Peyer's patch (tissue), 4 donors: ENCODE measurements around the gene WDSUB1. TPM values are rescaled to one million over a fixed set of nuclear protein-coding genes. Genes with fewer than 3 reads are reported as not detected.

Source experiments
- DNase-seq, 3 donors: peaks; one replicate each; pipeline ENCODE4 v3.0.0-alpha.2; 2017 to 2019
- H3K27ac ChIP-seq, 4 donors: fragments of 200-600 bp; sonication (generic); one replicate each; pipeline ENCODE4 v1.5.1; 2016 to 2019
- H3K27me3 ChIP-seq, 2 donors: fragments of 200-600 bp; sonication (generic); one replicate each; pipeline ENCODE4 v1.5.1; 2019
- H3K36me3 ChIP-seq, 3 donors: fragments of 200-600 bp; sonication (generic); one replicate each; pipeline ENCODE4 v1.5.1; 2016 to 2019
- H3K4me1 ChIP-seq, 4 donors: fragments of 200-600 bp; sonication (generic); one replicate each; pipeline ENCODE4 v1.5.1; 2016 to 2019
- H3K4me3 ChIP-seq, 4 donors: fragments of 200-600 bp; sonication (generic); 1 replicate in 3 of 4; 2 replicates in 1 of 4; pipeline ENCODE4 v1.5.1; 2016 to 2019; ENCODE audit warnings: mild to moderate bottlenecking in 1 of 4
- H3K9me3 ChIP-seq, 4 donors: fragments of 200-600 bp; sonication (generic); one replicate each; pipeline ENCODE4 v1.5.1; 2016 to 2019; ENCODE audit warnings: mild to moderate bottlenecking in 1 of 4
- POLR2A ChIP-seq, 2 donors: fragments of 450-650 bp; IDR thresholded peaks; one replicate each; pipeline ENCODE4 v1.5.1; 2017; ENCODE audit warnings: antibody characterized with exemption in 2 of 2, mild to moderate bottlenecking in 2 of 2, moderate library complexity in 2 of 2
- total RNA-seq, 4 donors: library from RNA; depleted of rRNA; stranded (reverse); fragments of >200 nt; gene quantifications; one replicate each; pipeline ENCODE4 v1.1.0, GENCODE V29; 2016
- TF ChIP-seq, protein P1 (sequence below), 6 experiments: fragments of 450-650 bp in 4 of 6; fragments of 200-600 bp in 2 of 6; sonication (generic) in 1 of 6; IDR thresholded peaks; one replicate each; pipeline ENCODE4 v1.5.1; 2017 to 2019; ENCODE audit warnings: antibody characterized with exemption in 6 of 6, mild to moderate bottlenecking in 3 of 6, moderate library complexity in 1 of 6

The WDSUB1 gene
- total RNA-seq, 4 donors from 2014 or later: 4.0 to 9.9 (median 8.4) TPM

DNA sequence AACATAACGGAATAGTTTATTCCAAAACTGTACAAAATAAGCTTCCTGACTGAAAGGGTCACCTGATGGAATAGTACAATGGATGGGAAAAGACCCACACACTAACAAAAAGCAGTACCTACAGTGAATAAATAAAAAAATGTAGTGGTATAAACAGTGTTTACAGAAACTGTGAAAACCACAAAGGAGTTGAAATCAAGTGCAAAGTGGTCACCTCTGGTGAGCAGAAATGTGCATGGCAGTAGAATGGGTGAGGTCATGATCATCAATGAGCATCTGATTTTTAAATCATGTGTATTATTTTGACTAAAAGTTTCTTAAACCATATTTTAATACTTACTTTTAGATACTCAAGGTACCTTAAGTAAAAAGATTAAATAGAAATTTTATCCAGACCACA is 11.4 kb downstream of the WDSUB1 start:
- DNase-seq: no peak
- Histone ChIP-seq H3K4me1 (no peaks in the 10 kb centered on the region), H3K36me3 (peaks cover 0 to 17% (median 0%) of the 10 kb centered on the region in 3 donors), H3K27ac (no peak overlapping the region), H3K27me3 (no peaks in the 10 kb centered on the region), H3K9me3 (no peaks in the 10 kb centered on the region), H3K4me3 (no peak overlapping the region)
- no peak for TF ChIP-seq POLR2A (IDR thresholded peaks at IDR 0.05)
- TF ChIP-seq, protein P1, sequence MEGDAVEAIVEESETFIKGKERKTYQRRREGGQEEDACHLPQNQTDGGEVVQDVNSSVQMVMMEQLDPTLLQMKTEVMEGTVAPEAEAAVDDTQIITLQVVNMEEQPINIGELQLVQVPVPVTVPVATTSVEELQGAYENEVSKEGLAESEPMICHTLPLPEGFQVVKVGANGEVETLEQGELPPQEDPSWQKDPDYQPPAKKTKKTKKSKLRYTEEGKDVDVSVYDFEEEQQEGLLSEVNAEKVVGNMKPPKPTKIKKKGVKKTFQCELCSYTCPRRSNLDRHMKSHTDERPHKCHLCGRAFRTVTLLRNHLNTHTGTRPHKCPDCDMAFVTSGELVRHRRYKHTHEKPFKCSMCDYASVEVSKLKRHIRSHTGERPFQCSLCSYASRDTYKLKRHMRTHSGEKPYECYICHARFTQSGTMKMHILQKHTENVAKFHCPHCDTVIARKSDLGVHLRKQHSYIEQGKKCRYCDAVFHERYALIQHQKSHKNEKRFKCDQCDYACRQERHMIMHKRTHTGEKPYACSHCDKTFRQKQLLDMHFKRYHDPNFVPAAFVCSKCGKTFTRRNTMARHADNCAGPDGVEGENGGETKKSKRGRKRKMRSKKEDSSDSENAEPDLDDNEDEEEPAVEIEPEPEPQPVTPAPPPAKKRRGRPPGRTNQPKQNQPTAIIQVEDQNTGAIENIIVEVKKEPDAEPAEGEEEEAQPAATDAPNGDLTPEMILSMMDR (IDR thresholded peaks at IDR 0.05): no peak

DNA sequence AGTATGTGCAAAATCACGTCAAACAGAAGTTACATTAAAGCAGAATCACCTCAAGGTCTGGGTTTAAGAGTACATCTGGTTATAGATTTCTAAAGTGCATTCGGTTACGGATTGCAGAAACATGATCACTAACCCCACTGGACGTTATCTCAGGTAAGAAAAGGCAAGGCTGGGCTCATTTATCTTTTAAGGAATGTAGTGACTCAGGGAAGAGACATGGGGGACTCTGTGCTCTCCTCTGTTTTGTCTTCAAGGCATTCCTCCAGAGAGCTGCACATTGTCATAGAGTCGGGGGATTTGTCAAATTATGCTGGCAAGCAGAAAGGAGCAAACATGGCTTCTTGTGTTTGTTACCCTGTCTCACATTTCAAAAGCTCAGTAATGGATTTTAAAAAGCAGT is 14.3 kb downstream of the WDSUB1 start:
- Histone ChIP-seq H3K27me3 (no peaks in the 10 kb centered on the region), H3K9me3 (no peaks in the 10 kb centered on the region), H3K4me3 (no peak overlapping the region), H3K27ac (no peak overlapping the region), H3K4me1 (no peaks in the 10 kb centered on the region), H3K36me3 (peaks cover 0 to 11% (median 0%) of the 10 kb centered on the region in 3 donors)
- no peak for TF ChIP-seq POLR2A (IDR thresholded peaks at IDR 0.05)
- TF ChIP-seq, protein P1 (IDR thresholded peaks at IDR 0.05): no peak
- no peak for DNase-seq

DNA sequence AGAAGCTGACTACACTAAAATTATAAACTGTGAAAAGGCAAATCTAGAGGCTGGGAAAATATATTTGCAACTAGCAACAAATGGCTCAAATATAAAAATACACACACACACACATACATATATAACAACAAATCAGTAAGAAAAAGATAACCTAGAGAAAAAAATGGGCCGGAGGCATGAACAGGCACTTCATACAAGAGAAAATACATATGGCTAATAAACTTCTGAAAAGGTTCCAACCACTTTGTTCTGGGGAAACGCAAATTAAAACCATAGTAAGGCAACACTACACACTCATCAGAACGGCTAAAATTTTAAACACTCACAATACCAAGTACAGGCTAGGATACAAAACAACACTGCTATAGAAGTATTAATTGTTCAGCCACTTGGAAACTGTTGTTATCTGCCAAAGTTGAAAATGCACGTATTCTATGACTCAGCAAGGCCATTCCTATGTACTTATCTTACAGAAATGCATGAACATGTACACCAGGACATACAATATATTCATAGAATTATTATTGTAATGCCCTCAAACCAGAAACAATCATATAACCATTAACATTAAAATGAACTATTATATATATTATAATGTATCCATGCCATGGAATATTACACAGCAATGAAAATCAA is 15.6 kb downstream of the WDSUB1 start:
- DNase-seq: no peak
- Histone ChIP-seq H3K27ac (no peak overlapping the region), H3K4me3 (no peak overlapping the region), H3K36me3 (peaks cover 0 to 11% (median 0%) of the 10 kb centered on the region in 3 donors), H3K4me1 (no peaks in the 10 kb centered on the region), H3K27me3 (no peaks in the 10 kb centered on the region), H3K9me3 (no peaks in the 10 kb centered on the region)
- TF ChIP-seq, protein P1 (IDR thresholded peaks at IDR 0.05): no peak
- no peak for TF ChIP-seq POLR2A (IDR thresholded peaks at IDR 0.05)

DNA sequence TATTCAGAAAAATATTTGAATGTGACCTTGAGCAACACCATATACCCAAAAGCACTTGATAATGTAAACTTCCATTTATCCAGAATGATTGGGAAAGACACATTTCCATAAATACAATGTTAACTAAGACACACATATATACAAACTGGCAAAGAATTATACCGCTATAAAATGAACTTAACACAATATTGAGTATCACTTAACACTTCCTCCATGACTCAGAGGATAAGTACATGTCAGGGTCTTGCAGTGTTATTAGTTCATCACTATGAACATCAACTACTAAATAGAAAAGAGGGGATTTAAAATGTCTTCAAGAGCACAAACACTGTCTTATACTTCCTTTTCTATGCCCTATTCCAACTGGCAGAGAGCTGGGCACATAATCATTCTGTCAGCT is 18.6 kb downstream of the WDSUB1 start:
- DNase-seq: no peak
- H3K4me3 ChIP-seq: no peak overlapping the region
- TF ChIP-seq POLR2A (IDR thresholded peaks at IDR 0.05): no peak
- TF ChIP-seq, protein P1 (IDR thresholded peaks at IDR 0.05): no peak
- no peaks in the 10 kb centered on the region for H3K9me3 ChIP-seq
- H3K27ac ChIP-seq: no peak overlapping the region
- H3K4me1 ChIP-seq: no peaks in the 10 kb centered on the region
- H3K27me3 ChIP-seq: no peaks in the 10 kb centered on the region
- peaks cover 0 to 16% (median 0%) of the 10 kb centered on the region in 3 donors for H3K36me3 ChIP-seq

DNA sequence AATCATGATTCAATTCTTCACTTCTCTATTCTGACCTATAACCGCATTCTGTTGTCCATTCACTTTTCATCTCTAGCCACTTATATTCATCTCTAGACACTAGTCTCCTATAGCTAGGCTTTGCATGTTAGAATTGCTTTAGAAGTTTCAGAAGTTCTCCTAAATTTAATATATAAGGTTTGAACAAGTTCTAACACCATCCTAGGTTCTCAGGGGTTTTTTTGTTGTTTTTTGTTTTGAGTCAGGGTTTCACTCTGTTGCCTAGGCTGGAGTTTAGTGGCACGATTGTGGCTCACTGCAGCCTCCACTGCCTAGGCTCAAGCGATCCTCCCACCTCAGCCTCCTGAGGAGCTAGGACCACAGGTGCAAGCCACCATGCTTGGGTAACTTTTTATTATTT is 19.9 kb downstream of the WDSUB1 start:
- H3K27ac ChIP-seq: no peak overlapping the region
- H3K4me1 ChIP-seq: no peaks in the 10 kb centered on the region
- TF ChIP-seq, protein P1 (IDR thresholded peaks at IDR 0.05): no peak
- TF ChIP-seq POLR2A (IDR thresholded peaks at IDR 0.05): no peak
- no peak for DNase-seq
- no peak overlapping the region for H3K4me3 ChIP-seq
- H3K27me3 ChIP-seq: no peaks in the 10 kb centered on the region
- peaks cover 0 to 9% (median 0%) of the 10 kb centered on the region in 3 donors for H3K36me3 ChIP-seq
- H3K9me3 ChIP-seq: no peaks in the 10 kb centered on the region
